H9 (cell line): ENCODE measurements around the gene TEX22. TPM values are rescaled to one million over a fixed set of nuclear protein-coding genes. Genes with fewer than 3 reads are reported as not detected.

Experiments used
- DNase-seq: peaks from one replicate; pipeline ENCODE4 v3.0.0-alpha.2; 2017
- H2AFZ ChIP-seq: one replicate; pipeline ENCODE4 v1.6.1; 2013; ENCODE audit warnings: mild to moderate bottlenecking, low read length, control low read depth, moderate library complexity
- H2AK5ac ChIP-seq: 2 replicates; pipeline ENCODE4 v1.6.1; 2013; ENCODE audit warnings: low read length, control low read depth, mixed read lengths; ENCODE audit not compliant: insufficient read length
- H2BK120ac ChIP-seq: one replicate; pipeline ENCODE4 v1.6.1; 2013; ENCODE audit warnings: low read depth, mild to moderate bottlenecking, low read length, control low read depth, inconsistent platforms; ENCODE audit not compliant: poor library complexity, severe bottlenecking
- H2BK12ac ChIP-seq: 2 replicates; pipeline ENCODE4 v1.6.1; 2013; ENCODE audit warnings: low read length, control low read depth, mixed read lengths, low read depth; ENCODE audit not compliant: insufficient read length
- H2BK15ac ChIP-seq: 2 replicates; pipeline ENCODE4 v1.6.1; 2013; ENCODE audit warnings: low read depth, low read length, control low read depth
- H2BK20ac ChIP-seq: one replicate; pipeline ENCODE4 v1.6.1; 2013; ENCODE audit warnings: low read depth, mild to moderate bottlenecking, low read length, control low read depth, inconsistent platforms; ENCODE audit not compliant: poor library complexity, severe bottlenecking
- H2BK5ac ChIP-seq: 2 replicates; pipeline ENCODE4 v1.6.1; 2013; ENCODE audit warnings: low read length, control low read depth, mixed read lengths; ENCODE audit not compliant: insufficient read length
- H3K14ac ChIP-seq: 2 replicates; pipeline ENCODE4 v1.6.1; 2013; ENCODE audit warnings: low read length, control low read depth; ENCODE audit not compliant: insufficient read depth
- H3K18ac ChIP-seq: 2 replicates; pipeline ENCODE4 v1.6.1; 2013; ENCODE audit warnings: low read depth, mild to moderate bottlenecking, mixed read lengths, low read length, control low read depth; ENCODE audit not compliant: insufficient read length
- H3K23ac ChIP-seq: 2 replicates; pipeline ENCODE4 v1.6.1; 2013; ENCODE audit warnings: low read length, control low read depth, mixed read lengths, low read depth; ENCODE audit not compliant: insufficient read length
- H3K23me2 ChIP-seq: 2 replicates; pipeline ENCODE4 v1.6.1; 2013; ENCODE audit warnings: low read depth, mild to moderate bottlenecking, mixed read lengths, low read length, control low read depth; ENCODE audit not compliant: insufficient read length, poor library complexity, severe bottlenecking
- H3K27ac ChIP-seq: 2 replicates; pipeline ENCODE4 v1.5.1; 2013; ENCODE audit warnings: low read length, control low read depth, mixed read lengths, low read depth; ENCODE audit not compliant: insufficient read length
- H3K27me3 ChIP-seq: 2 replicates; pipeline ENCODE4 v1.6.1; 2013; ENCODE audit warnings: low read length, control low read depth, inconsistent platforms; ENCODE audit not compliant: insufficient read depth
- H3K4ac ChIP-seq: 2 replicates; pipeline ENCODE4 v1.6.1; 2013; ENCODE audit warnings: low read depth, mild to moderate bottlenecking, control low read depth, inconsistent platforms, low read length, moderate library complexity
- H3K4me1 ChIP-seq: 2 replicates; pipeline ENCODE4 v1.6.1; 2013; ENCODE audit warnings: low read length, control low read depth, inconsistent platforms; ENCODE audit not compliant: insufficient read depth
- H3K4me2 ChIP-seq: 2 replicates; pipeline ENCODE4 v1.6.1; 2013; ENCODE audit warnings: low read length, control low read depth, mixed read lengths; ENCODE audit not compliant: insufficient read length, insufficient read depth
- H3K56ac ChIP-seq: 2 replicates; pipeline ENCODE4 v1.6.1; 2013; ENCODE audit warnings: low read depth, mild to moderate bottlenecking, mixed read lengths, low read length, control low read depth; ENCODE audit not compliant: insufficient read length
- H3K79me1 ChIP-seq: 2 replicates; pipeline ENCODE4 v1.6.1; 2013; ENCODE audit warnings: low read depth, mild to moderate bottlenecking, moderate library complexity, low read length, control low read depth, inconsistent platforms; ENCODE audit not compliant: insufficient read depth, poor library complexity, severe bottlenecking
- H3K79me2 ChIP-seq: 2 replicates; pipeline ENCODE4 v1.6.1; 2013; ENCODE audit warnings: low read length, control low read depth, inconsistent platforms; ENCODE audit not compliant: insufficient read depth
- H3K9ac ChIP-seq: 2 replicates; pipeline ENCODE4 v1.6.1; 2013; ENCODE audit warnings: low read length, control low read depth, mixed read lengths; ENCODE audit not compliant: insufficient read length; ENCODE audit errors: extremely low read depth
- H3K9me3 ChIP-seq: one replicate; pipeline ENCODE4 v1.6.1; 2013; ENCODE audit warnings: low read depth, low read length, inconsistent platforms; ENCODE audit not compliant: control insufficient read depth
- H3T11ph ChIP-seq: one replicate; pipeline ENCODE4 v1.6.1; 2013; ENCODE audit warnings: mild to moderate bottlenecking, low read length, control low read depth, inconsistent platforms
- H4K20me1 ChIP-seq: one replicate; pipeline ENCODE4 v1.6.1; 2013; ENCODE audit not compliant: control insufficient read depth, insufficient read length, insufficient read depth
- H4K5ac ChIP-seq: 2 replicates; pipeline ENCODE4 v1.6.1; 2013; ENCODE audit warnings: low read depth, mild to moderate bottlenecking, mixed read lengths, low read length, control low read depth; ENCODE audit not compliant: insufficient read length
- H4K8ac ChIP-seq: replicated peaks from 2 replicates; pipeline ENCODE4 v1.6.1; 2013; ENCODE audit warnings: low read length, control low read depth, mixed read lengths, low read depth; ENCODE audit not compliant: insufficient read length
- H4K91ac ChIP-seq: 2 replicates; pipeline ENCODE4 v1.6.1; 2013; ENCODE audit warnings: low read depth, mild to moderate bottlenecking, moderate library complexity, mixed read lengths, low read length, control low read depth; ENCODE audit not compliant: insufficient read length
- H3K27ac Mint-ChIP-seq, 3 experiments: 2 replicates in 2 of 3; 3 replicates in 1 of 3; pipeline ENCODE4 v1.8.0; 2020 to 2021; ENCODE audit warnings: mixed read lengths in 3 of 3, mild to moderate bottlenecking in 1 of 3, moderate library complexity in 1 of 3
- H3K27me3 Mint-ChIP-seq: 2 replicates; pipeline ENCODE4 v1.8.0; 2021; ENCODE audit warnings: low read depth, mild to moderate bottlenecking, moderate library complexity, mixed read lengths
- H3K36me3 Mint-ChIP-seq, 3 experiments: 2 replicates in 2 of 3; 3 replicates in 1 of 3; pipeline ENCODE4 v1.8.0; 2020 to 2021; ENCODE audit warnings: low read depth in 3 of 3, mixed read lengths in 3 of 3; ENCODE audit not compliant: insufficient read depth in 1 of 3
- H3K4me1 Mint-ChIP-seq, 2 experiments: 2 replicates each; pipeline ENCODE4 v1.8.0; 2020; ENCODE audit warnings: mixed read lengths in 2 of 2
- H3K4me3 Mint-ChIP-seq, 2 experiments: 2 replicates in 1 of 2; 3 replicates in 1 of 2; pipeline ENCODE4 v1.8.0; 2020 to 2021; ENCODE audit warnings: mild to moderate bottlenecking in 2 of 2, mixed read lengths in 2 of 2, moderate library complexity in 1 of 2
- H3K9me3 Mint-ChIP-seq, 2 experiments: 2 replicates in 1 of 2; 3 replicates in 1 of 2; pipeline ENCODE4 v1.8.0; 2020; ENCODE audit warnings: mild to moderate bottlenecking in 2 of 2, mixed read lengths in 2 of 2, moderate library complexity in 1 of 2
- CTCF ChIP-seq: fragments of 200-600 bp; sonication (generic); conservative IDR thresholded peaks from 3 replicates; pipeline ENCODE4 v1.8.0; 2021; ENCODE audit warnings: antibody characterized with exemption, mild to moderate bottlenecking
- WGBS: extraction: QIAGEN DNeasy Blood & Tissue Kit; methylation state at CpG from one replicate; pipeline ENCODE4 v1.1.7; 2013; ENCODE audit warnings: missing lambda C conversion rate, low lambda C conversion rate, mixed read lengths; ENCODE audit not compliant: insufficient read length; ENCODE audit errors: extremely low coverage; 5-methylcytosine and 5-hydroxymethylcytosine counted together
- total RNA-seq: library from RNA; stranded (reverse); gene quantifications from 2 replicates; pipeline ENCODE4 v1.2.1, GENCODE V29; 2021

The TEX22 gene
- total RNA-seq, 1 experiment from 2014 or later: 0.83 TPM

- H3K4me2 ChIP-seq: no peak overlapping the region
- no peak overlapping the region for H4K91ac ChIP-seq
- H3K27ac Mint-ChIP-seq: no peak overlapping the region
- H3K9me3 ChIP-seq: no peaks in the 10 kb centered on the region
- no peak overlapping the region for H2BK15ac ChIP-seq
- WGBS: no CpG with 5 or more reads among the region's 32 CpGs
- H2BK5ac ChIP-seq: no peak overlapping the region
- H3K27me3 ChIP-seq: no peaks in the 10 kb centered on the region
- H3K36me3 Mint-ChIP-seq: peaks cover 10 to 23% (median 21%) of the 10 kb centered on the region in 3 experiments; a peak in 6 of 7 replicates
- no peak overlapping the region for H2BK12ac ChIP-seq
- no peak overlapping the region for H4K8ac ChIP-seq
- H3K4me3 Mint-ChIP-seq: no peak overlapping the region
- no peak for DNase-seq
- H3K23ac ChIP-seq: no peak overlapping the region
- H4K20me1 ChIP-seq: no peaks in the 10 kb centered on the region
- H3K79me1 ChIP-seq: no peaks in the 10 kb centered on the region
- no peak for TF ChIP-seq CTCF
- no peak overlapping the region for H2AK5ac ChIP-seq
- H4K5ac ChIP-seq: no peak overlapping the region
- no peaks in the 10 kb centered on the region for H3K27me3 Mint-ChIP-seq
- no peak overlapping the region for H3K14ac ChIP-seq
- H2BK120ac ChIP-seq: no peak overlapping the region
- no peak overlapping the region for H2BK20ac ChIP-seq
- H3K56ac ChIP-seq: no peak overlapping the region
- H3K79me2 ChIP-seq: no peaks in the 10 kb centered on the region
- no peaks in the 10 kb centered on the region for H3K4me1 ChIP-seq
- H3K23me2 ChIP-seq: no peaks in the 10 kb centered on the region
- H3T11ph ChIP-seq: no peak overlapping the region
- H3K4ac ChIP-seq: no peak overlapping the region
- H3K27ac ChIP-seq: no peak overlapping the region
- no peaks in the 10 kb centered on the region for H3K9me3 Mint-ChIP-seq
- no peaks in the 10 kb centered on the region for H3K4me1 Mint-ChIP-seq
- H3K9ac ChIP-seq: no peak overlapping the region
- no peak overlapping the region for H2AFZ ChIP-seq
- no peak overlapping the region for H3K18ac ChIP-seq
Measured at GRCh38 chr14:105383083-105383730, 15.1 kb upstream of the TEX22 start.
